ENCODE data around the gene SCN4A. TPM values are rescaled to one million over a fixed set of nuclear protein-coding genes. Genes with fewer than 3 reads are reported as not detected.
"Not testable (repeated sequence)": the region's sequence is repeated elsewhere in the genome, so short reads cannot be mapped to it uniquely, and the experiment has no call there.

The SCN4A gene
- total RNA-seq, 1 experiment from 2014 or later: not detected

- H3K36me3 ChIP-seq (ENCODE audit: low read depth, low read length); H3K79me2 ChIP-seq (ENCODE audit: low read length); H3F3A ChIP-seq (ENCODE audit: low read length, unreplicated experiment); H4K20me1 ChIP-seq (ENCODE audit: low read length); H2AFZ ChIP-seq (ENCODE audit: low read length); POLR2A ChIA-PET (ENCODE audit: unreplicated experiment); intact Hi-C loops (cut with micrococcal nuclease); H3K9me2 ChIP-seq (replicated peaks; ENCODE audit: low read length); H3K4me2 ChIP-seq (ENCODE audit: low read length); H3K4me1 ChIP-seq (ENCODE audit: insufficient read depth, low read length); DNase-seq; H3K4me3 ChIP-seq (ENCODE audit: low read length); BruUV-seq (replicated peaks); H3K27ac ChIP-seq (ENCODE audit: low read length); ATAC-seq; H3K9ac ChIP-seq (ENCODE audit: low read length); H3K9me3 ChIP-seq (ENCODE audit: low read length); H3K27me3 ChIP-seq (ENCODE audit: low read length): not testable (repeated sequence)
- CTCF ChIA-PET: interaction anchor here (3.2 kb wide), 1 partner anchor 30 kb away, joined by 22 read pairs; no protein-coding TSS in a partner anchor
Measured at GRCh38 chr17:63920779-63921178, 51.9 kb downstream of the SCN4A start.

GRCh38 chr17:63920050-63920449 lies 52.7 kb downstream of the SCN4A start:
- DNase-seq; H3K4me1 ChIP-seq (ENCODE audit: insufficient read depth, low read length); H4K20me1 ChIP-seq (ENCODE audit: low read length); H3K9ac ChIP-seq (ENCODE audit: low read length); H3K4me2 ChIP-seq (ENCODE audit: low read length); H3K27ac ChIP-seq (ENCODE audit: low read length); ATAC-seq; POLR2A ChIA-PET (ENCODE audit: unreplicated experiment); H3K4me3 ChIP-seq (ENCODE audit: low read length); H3K79me2 ChIP-seq (ENCODE audit: low read length); H3F3A ChIP-seq (ENCODE audit: low read length, unreplicated experiment); H3K9me3 ChIP-seq (ENCODE audit: low read length); BruUV-seq (replicated peaks); H3K36me3 ChIP-seq (ENCODE audit: low read depth, low read length); intact Hi-C loops (cut with micrococcal nuclease); H3K9me2 ChIP-seq (replicated peaks; ENCODE audit: low read length); H2AFZ ChIP-seq (ENCODE audit: low read length): not testable (repeated sequence)
- peaks cover 14% of the 10 kb centered on the region; the same call in 1 of the 2 replicates for H3K27me3 ChIP-seq (ENCODE audit: low read length)
- CTCF ChIA-PET: interaction anchor here (0.6 to 3.2 kb wide), 11 partner anchors 10 to 213 kb away, joined by 3 to 33 read pairs (median 4); no protein-coding TSS in a partner anchor

GRCh38 chr17:63919311-63919723 lies 53.4 kb downstream of the SCN4A start:
- H3K4me3 ChIP-seq (ENCODE audit: low read length): no peak overlapping the region
- peak; percentile 76 for DNase-seq
- ChIA-PET POLR2A (ENCODE audit: unreplicated experiment) (no interaction called here), CTCF (interaction anchor here (0.6 to 3.2 kb wide), 14 partner anchors 10 to 214 kb away, joined by 3 to 33 read pairs (median 3); no protein-coding TSS in a partner anchor)
- H3K36me3 ChIP-seq (ENCODE audit: low read depth, low read length): no peaks in the 10 kb centered on the region
- intact Hi-C loops (cut with micrococcal nuclease): loop anchor here (1.0 to 10.0 kb wide), 6 partner anchors 33 to 365 kb away; no protein-coding TSS in a partner anchor
- no peaks in the 10 kb centered on the region for H4K20me1 ChIP-seq (ENCODE audit: low read length)
- H3K79me2 ChIP-seq (ENCODE audit: low read length): no peaks in the 10 kb centered on the region
- no peak overlapping the region for H3K4me2 ChIP-seq (ENCODE audit: low read length)
- H3K27me3 ChIP-seq (ENCODE audit: low read length): peaks cover 14% of the 10 kb centered on the region; the same call in 1 of the 2 replicates
- no peak overlapping the region for H3K9ac ChIP-seq (ENCODE audit: low read length)
- no peak overlapping the region for H3K27ac ChIP-seq (ENCODE audit: low read length)
- H2AFZ ChIP-seq (ENCODE audit: low read length): no peak overlapping the region
- no TSS peak for BruUV-seq (replicated peaks)
- H3K4me1 ChIP-seq (ENCODE audit: insufficient read depth, low read length): no peaks in the 10 kb centered on the region
- ATAC-seq: peak; percentile 95
- no peaks in the 10 kb centered on the region for H3F3A ChIP-seq (ENCODE audit: low read length, unreplicated experiment)
- H3K9me3 ChIP-seq (ENCODE audit: low read length): no peaks in the 10 kb centered on the region
- no peaks in the 10 kb centered on the region for H3K9me2 ChIP-seq (replicated peaks; ENCODE audit: low read length)
- no peak for TF ChIP-seq EZH2 (IDR thresholded peaks at IDR 0.05; ENCODE audit: low read length, unreplicated experiment)
- peak; percentile 91 for TF ChIP-seq CTCF (conservative IDR thresholded peaks at IDR 0.05; ENCODE audit: low read depth, low read length)

DNA sequence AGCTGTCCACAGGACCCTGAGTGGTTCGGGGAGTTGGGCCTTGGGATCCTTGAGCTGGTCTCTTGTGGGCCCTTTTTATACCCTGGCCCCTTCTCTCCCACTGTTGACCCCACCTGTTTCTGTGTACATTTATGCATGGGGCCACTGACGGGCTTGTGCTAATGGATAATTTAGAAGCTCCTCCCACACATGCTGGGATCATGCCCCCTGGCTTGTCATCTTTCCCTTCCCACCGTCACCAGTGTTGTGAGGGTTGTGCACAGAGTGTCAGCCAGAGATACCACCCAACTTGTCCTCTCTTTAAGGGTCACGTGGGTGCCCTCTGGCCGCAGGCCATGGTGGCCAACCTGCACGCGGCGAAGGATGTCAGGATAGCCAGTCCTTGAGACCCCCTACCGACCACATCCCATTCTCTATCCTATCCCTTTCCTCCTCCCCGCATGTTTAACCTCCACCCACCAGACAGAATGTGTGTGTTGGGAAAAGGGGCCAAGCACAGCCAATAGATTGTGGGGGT lies 53.9 kb downstream of the SCN4A start, which contains the start of gene GH1:
GH1 (minus strand) TSS at position 51 of the 517 bp plus-strand sequence. CDS start 63 bp downstream, outside the sequence.
- ATAC-seq; H3K4me2 ChIP-seq (ENCODE audit: low read length); H3K4me3 ChIP-seq (ENCODE audit: low read length); H3K9me2 ChIP-seq (replicated peaks; ENCODE audit: low read length); H3K36me3 ChIP-seq (ENCODE audit: low read depth, low read length); POLR2A ChIA-PET (ENCODE audit: unreplicated experiment); H3K27ac ChIP-seq (ENCODE audit: low read length); BruUV-seq (replicated peaks); H3K9me3 ChIP-seq (ENCODE audit: low read length); H4K20me1 ChIP-seq (ENCODE audit: low read length); H3K79me2 ChIP-seq (ENCODE audit: low read length); H3F3A ChIP-seq (ENCODE audit: low read length, unreplicated experiment); H3K4me1 ChIP-seq (ENCODE audit: insufficient read depth, low read length); H2AFZ ChIP-seq (ENCODE audit: low read length); DNase-seq; H3K9ac ChIP-seq (ENCODE audit: low read length): not testable (repeated sequence)
- intact Hi-C loops (cut with micrococcal nuclease): loop anchor here (1.0 to 10.0 kb wide), 6 partner anchors 33 to 366 kb away; no protein-coding TSS in a partner anchor
- CTCF ChIA-PET: interaction anchor here (1.0 to 3.2 kb wide), 8 partner anchors 14 to 215 kb away, joined by 3 to 33 read pairs (median 10); no protein-coding TSS in a partner anchor
- H3K27me3 ChIP-seq (ENCODE audit: low read length): peaks cover 14% of the 10 kb centered on the region; the same call in 1 of the 2 replicates

All from PC-3 (cell line).